Measurements from ENCODE around the gene HYOU1. TPM values are rescaled to one million over a fixed set of nuclear protein-coding genes. Genes with fewer than 3 reads are reported as not detected.

The HYOU1 gene
- total and polyA plus RNA-seq, 4 donors = 46.6 to 252 (median 106) TPM

DNA sequence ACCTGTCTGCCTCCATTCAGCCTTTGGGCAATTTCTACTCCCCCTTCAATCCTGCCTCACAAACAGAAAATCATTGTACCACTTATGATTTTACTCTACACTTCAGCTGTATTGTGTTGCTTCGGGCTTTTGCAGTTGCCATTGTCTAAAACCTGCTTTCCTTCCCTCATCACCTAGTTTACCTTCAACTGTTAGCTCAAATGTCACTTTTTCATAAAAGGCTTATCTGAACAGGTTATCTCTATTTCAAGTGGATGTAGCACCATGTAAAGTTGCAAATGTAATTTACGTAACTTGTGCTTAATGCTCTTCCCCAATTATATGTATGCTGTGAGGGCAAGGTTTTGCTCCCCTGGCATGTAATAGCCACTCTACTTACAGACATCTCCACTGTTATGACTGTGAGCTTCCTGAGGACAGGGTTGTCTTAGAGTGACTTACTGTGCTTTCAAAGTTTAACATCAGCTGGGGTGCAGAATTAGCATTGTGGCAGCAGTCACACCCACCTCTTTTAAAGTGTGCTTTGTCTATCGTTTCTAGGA is 44.3 kb downstream of the HYOU1 start:
- Histone ChIP-seq H3K9me3 (ENCODE audit: control insufficient read depth in 4 of 4, insufficient read depth in 3 of 4, low read length in 3 of 4) (no peaks in the 10 kb centered on the region), H3K36me3 (ENCODE audit: control insufficient read depth in 4 of 4, insufficient read depth in 4 of 4, low read length in 4 of 4) (peaks cover 7 to 56% (median 34%) of the 10 kb centered on the region in 4 donors)

DNA sequence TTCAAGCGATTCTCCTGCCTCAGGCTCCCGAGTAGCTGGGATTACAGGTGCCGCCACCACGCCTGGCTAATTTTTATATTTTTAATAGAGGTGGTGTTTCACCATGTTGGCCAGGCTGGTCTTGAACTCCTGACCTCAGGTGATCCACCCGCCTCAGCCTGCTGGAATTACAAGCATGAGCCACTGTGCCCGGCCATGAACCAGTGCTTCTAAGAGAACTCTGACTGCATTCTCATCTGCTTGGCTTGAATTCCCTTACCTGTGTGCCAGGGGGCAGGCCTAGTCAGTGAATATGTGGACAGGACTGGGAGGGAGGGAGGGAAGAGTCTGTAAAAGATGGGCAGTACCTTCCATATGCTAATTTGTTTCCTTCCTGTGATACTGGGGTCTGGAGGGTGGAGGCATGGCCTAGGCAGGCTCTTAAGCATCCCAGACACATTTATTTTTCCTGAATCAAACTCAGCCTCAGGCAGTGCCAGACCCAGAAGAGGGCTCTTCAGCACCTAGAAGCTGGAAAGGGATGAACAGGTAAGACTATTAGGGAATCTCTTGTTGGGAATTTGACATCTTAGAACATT is 45.4 kb downstream of the HYOU1 start:
- H3K4me3 ChIP-seq = no peak overlapping the region
- ATAC-seq (ENCODE audit: insufficient read depth, low FRiP score) (no peak), DNase-seq (no peak)
- 92 to 95% methylated on average over 6 of the region's 6 CpGs for WGBS, 2 donors
- TF ChIP-seq, protein P1, sequence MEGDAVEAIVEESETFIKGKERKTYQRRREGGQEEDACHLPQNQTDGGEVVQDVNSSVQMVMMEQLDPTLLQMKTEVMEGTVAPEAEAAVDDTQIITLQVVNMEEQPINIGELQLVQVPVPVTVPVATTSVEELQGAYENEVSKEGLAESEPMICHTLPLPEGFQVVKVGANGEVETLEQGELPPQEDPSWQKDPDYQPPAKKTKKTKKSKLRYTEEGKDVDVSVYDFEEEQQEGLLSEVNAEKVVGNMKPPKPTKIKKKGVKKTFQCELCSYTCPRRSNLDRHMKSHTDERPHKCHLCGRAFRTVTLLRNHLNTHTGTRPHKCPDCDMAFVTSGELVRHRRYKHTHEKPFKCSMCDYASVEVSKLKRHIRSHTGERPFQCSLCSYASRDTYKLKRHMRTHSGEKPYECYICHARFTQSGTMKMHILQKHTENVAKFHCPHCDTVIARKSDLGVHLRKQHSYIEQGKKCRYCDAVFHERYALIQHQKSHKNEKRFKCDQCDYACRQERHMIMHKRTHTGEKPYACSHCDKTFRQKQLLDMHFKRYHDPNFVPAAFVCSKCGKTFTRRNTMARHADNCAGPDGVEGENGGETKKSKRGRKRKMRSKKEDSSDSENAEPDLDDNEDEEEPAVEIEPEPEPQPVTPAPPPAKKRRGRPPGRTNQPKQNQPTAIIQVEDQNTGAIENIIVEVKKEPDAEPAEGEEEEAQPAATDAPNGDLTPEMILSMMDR (IDR thresholded peaks at IDR 0.05; ENCODE audit: control extremely low read depth, extremely low read depth) = no peak
- peaks cover 0 to 3% (median 3%) of the 10 kb centered on the region in 5 donors for H3K4me1 ChIP-seq (ENCODE audit: control insufficient read depth in 5 of 5, insufficient read depth in 5 of 5, low read length in 5 of 5)
- no peak overlapping the region for H3K9ac ChIP-seq (ENCODE audit: insufficient read depth in 1 of 2, low read length in 2 of 2)
- H3K36me3 ChIP-seq (ENCODE audit: control insufficient read depth in 4 of 4, insufficient read depth in 4 of 4, low read length in 4 of 4) = peaks cover 13 to 55% (median 33%) of the 10 kb centered on the region in 4 donors
- H3K9me3 ChIP-seq (ENCODE audit: control insufficient read depth in 4 of 4, insufficient read depth in 3 of 4, low read length in 3 of 4) = no peaks in the 10 kb centered on the region
- no peaks in the 10 kb centered on the region for H3K27me3 ChIP-seq (ENCODE audit: control insufficient read depth in 3 of 3, insufficient read depth in 3 of 3, low read length in 2 of 3)
- H3K27ac ChIP-seq (ENCODE audit: low read depth in 1 of 2, low read length in 1 of 2) = no peak overlapping the region

More for the DNA sequence above, 44.3 kb downstream of the HYOU1 start:
- H3K27ac ChIP-seq (ENCODE audit: low read depth in 1 of 2, low read length in 1 of 2) = no peak overlapping the region
- DNase-seq (no peak), ATAC-seq (ENCODE audit: insufficient read depth, low FRiP score) (no peak)
- no peaks in the 10 kb centered on the region for H3K27me3 ChIP-seq (ENCODE audit: control insufficient read depth in 3 of 3, insufficient read depth in 3 of 3, low read length in 2 of 3)
- no peak overlapping the region for H3K9ac ChIP-seq (ENCODE audit: insufficient read depth in 1 of 2, low read length in 2 of 2)
- peaks cover 2 to 11% (median 5%) of the 10 kb centered on the region in 5 donors for H3K4me1 ChIP-seq (ENCODE audit: control insufficient read depth in 5 of 5, insufficient read depth in 5 of 5, low read length in 5 of 5)
- TF ChIP-seq, protein P1 (IDR thresholded peaks at IDR 0.05; ENCODE audit: control extremely low read depth, extremely low read depth) = no peak
- WGBS, 2 donors = 82 to 89% methylated on average over 3 of the region's 3 CpGs
- H3K4me3 ChIP-seq = no peak overlapping the region

DNA sequence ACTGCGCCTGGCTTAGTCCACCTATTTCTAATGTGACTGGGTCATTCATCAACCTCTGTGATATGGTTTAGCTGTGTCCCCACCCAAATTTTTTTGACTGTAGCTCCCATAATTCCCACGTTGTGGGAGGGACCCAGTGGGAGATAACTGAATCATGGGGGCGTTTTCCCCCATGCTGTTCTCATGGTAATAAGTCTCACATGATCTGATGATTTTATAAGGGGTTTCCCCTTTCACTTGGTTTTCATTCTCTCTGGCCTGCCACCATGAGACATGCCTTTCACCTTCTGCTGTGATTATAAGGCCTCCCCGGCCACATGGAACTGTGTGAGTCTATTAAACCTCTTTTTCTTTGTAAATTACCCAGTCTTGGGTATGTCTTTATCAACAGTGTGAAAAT is 50.3 kb downstream of the HYOU1 start:
- Histone ChIP-seq H3K4me3 (no peak overlapping the region), H3K27ac (ENCODE audit: low read depth in 1 of 2, low read length in 1 of 2) (no peak overlapping the region), H3K4me1 (ENCODE audit: control insufficient read depth in 5 of 5, insufficient read depth in 5 of 5, low read length in 5 of 5) (no peaks in the 10 kb centered on the region), H3K9me3 (ENCODE audit: control insufficient read depth in 4 of 4, insufficient read depth in 3 of 4, low read length in 3 of 4) (no peaks in the 10 kb centered on the region), H3K9ac (ENCODE audit: insufficient read depth in 1 of 2, low read length in 2 of 2) (no peak overlapping the region), H3K27me3 (ENCODE audit: control insufficient read depth in 3 of 3, insufficient read depth in 3 of 3, low read length in 2 of 3) (no peaks in the 10 kb centered on the region), H3K36me3 (ENCODE audit: control insufficient read depth in 4 of 4, insufficient read depth in 4 of 4, low read length in 4 of 4) (peaks cover 0 to 28% (median 22%) of the 10 kb centered on the region in 4 donors)
- TF ChIP-seq, protein P1 (IDR thresholded peaks at IDR 0.05; ENCODE audit: control extremely low read depth, extremely low read depth) = no peak
- no peak for DNase-seq
- no peak for ATAC-seq (ENCODE audit: insufficient read depth, low FRiP score)
- WGBS, 2 donors = 87 to 91% methylated on average over 4 of the region's 4 CpGs

All from lung (tissue), 12 donors.